Endothelial cell of umbilical vein (primary cell): ENCODE measurements around the gene UQCC2.

Experiments used
- CTCF ChIP-seq, 2 donors: IDR thresholded peaks; 1 replicate in 1 of 2; 2 replicates in 1 of 2; pipeline ENCODE4 v1.5.1; 2011; ENCODE audit warnings: low read length in 2 of 2, mild to moderate bottlenecking in 2 of 2, moderate library complexity in 2 of 2, control low read depth in 1 of 2, inconsistent platforms in 1 of 2, low read depth in 1 of 2; ENCODE audit not compliant: insufficient read depth in 1 of 2; ENCODE audit errors: extremely low read depth in 1 of 2
- EZH2 ChIP-seq: IDR thresholded peaks from 2 replicates; pipeline ENCODE4 v1.6.1; 2012; ENCODE audit warnings: borderline replicate concordance, low read depth, mild to moderate bottlenecking, moderate library complexity, low read length, inconsistent platforms; ENCODE audit not compliant: severe bottlenecking
- POLR2A ChIP-seq: IDR thresholded peaks from 2 replicates; pipeline ENCODE4 v1.6.1; 2012; ENCODE audit warnings: low read depth, mild to moderate bottlenecking, control low read depth, low read length
- POLR2AphosphoS5 ChIP-seq: IDR thresholded peaks from 2 replicates; pipeline ENCODE4 v1.6.1; 2012; ENCODE audit warnings: low read depth, mild to moderate bottlenecking, control low read depth, low read length, moderate library complexity; ENCODE audit not compliant: insufficient read depth

GRCh38 chr6:33693186-33694105 lies 18.1 kb downstream of the UQCC2 start:
- no peak for TF ChIP-seq CTCF (IDR thresholded peaks at IDR 0.05; ENCODE audit: extremely low read depth in 1 of 2, insufficient read depth in 1 of 2, low read depth in 1 of 2, low read length in 2 of 2)
- no peak for TF ChIP-seq POLR2AphosphoS5
- no peak for TF ChIP-seq POLR2A
- no peak for TF ChIP-seq EZH2
